HG03521 (cell line): ENCODE results near the gene MPZL3.

Source experiments
- ATAC-seq: cut with Tn5 transposase; IDR thresholded peaks from one replicate; pipeline ENCODE4 v1.9.1; 2021; ENCODE audit warnings: mild to moderate bottlenecking, moderate library complexity; ENCODE audit not compliant: unreplicated experiment

Gene MPZL3

GRCh38 chr11:118251858-118252652, at the start of gene MPZL3:
Gene MPZL3, minus strand, starts transcription at chr11:118252365. Its CDS starts 71 bp downstream, at chr11:118252294.
- ATAC-seq: peak; percentile 71

- ATAC-seq: no peak
Measured at GRCh38 chr11:118301600-118302195, 49.5 kb upstream of the MPZL3 start.

GRCh38 chr11:118295815-118296454, 43.8 kb upstream of the MPZL3 start:
- no peak for ATAC-seq

- ATAC-seq: no peak
Measured at GRCh38 chr11:118295199-118295598, 43.0 kb upstream of the MPZL3 start.

GRCh38 chr11:118294053-118294452, 41.9 kb upstream of the MPZL3 start:
- ATAC-seq: no peak

- ATAC-seq: no peak
Measured at GRCh38 chr11:118291477-118292135, 39.4 kb upstream of the MPZL3 start.

GRCh38 chr11:118290923-118291322, 38.8 kb upstream of the MPZL3 start:
- no peak for ATAC-seq

- ATAC-seq: no peak
Measured at GRCh38 chr11:118289401-118289800, 37.2 kb upstream of the MPZL3 start.

- no peak for ATAC-seq
Measured at GRCh38 chr11:118287006-118287405, 34.8 kb upstream of the MPZL3 start.

GRCh38 chr11:118286545-118286944, 34.4 kb upstream of the MPZL3 start:
- ATAC-seq: no peak

- ATAC-seq: no peak
Measured at GRCh38 chr11:118283756-118284350, 31.7 kb upstream of the MPZL3 start.

- ATAC-seq: no peak
Measured at GRCh38 chr11:118283037-118283636, 31.0 kb upstream of the MPZL3 start.

GRCh38 chr11:118282606-118283005, 30.4 kb upstream of the MPZL3 start:
- no peak for ATAC-seq

GRCh38 chr11:118281284-118281683, 29.1 kb upstream of the MPZL3 start:
- no peak for ATAC-seq

GRCh38 chr11:118277312-118277711, 25.1 kb upstream of the MPZL3 start:
- no peak for ATAC-seq

- no peak for ATAC-seq
Measured at GRCh38 chr11:118276422-118276821, 24.3 kb upstream of the MPZL3 start.

GRCh38 chr11:118275176-118275575, 23.0 kb upstream of the MPZL3 start:
- no peak for ATAC-seq

GRCh38 chr11:118274186-118274585, 22.0 kb upstream of the MPZL3 start:
- no peak for ATAC-seq

- no peak for ATAC-seq
Measured at GRCh38 chr11:118272001-118272400, 19.8 kb upstream of the MPZL3 start.

GRCh38 chr11:118267486-118267885, 15.3 kb upstream of the MPZL3 start:
- no peak for ATAC-seq

- ATAC-seq: no peak
Measured at GRCh38 chr11:118265954-118266353, 13.8 kb upstream of the MPZL3 start.
